ENCODE data around the gene TMEM39B. TPM values are rescaled to one million over a fixed set of nuclear protein-coding genes. Genes with fewer than 3 reads are reported as not detected.

TMEM39B gene
- total and polyA plus RNA-seq, 10 donors: 6.4 to 18.6 (median 12.0) TPM

- Histone ChIP-seq H3K27ac (no peak overlapping the region), H3K9me3 (no peaks in the 10 kb centered on the region), H3K27me3 (replicated peaks in 1 of 7) (no peaks in the 10 kb centered on the region), H3K4me3 (no peak overlapping the region), H3K4me1 (peaks cover 0 to 69% (median 22%) of the 10 kb centered on the region in 6 donors), H3K36me3 (peaks cover 0 to 52% (median 15%) of the 10 kb centered on the region in 6 donors)
- DNase-seq: no peak
- intact Hi-C loops (cut with DNase I; ENCODE audit: low total_unique reads): no loop called here
- TF ChIP-seq CTCF (IDR thresholded peaks at IDR 0.05 in 8 of 11, conservative IDR thresholded peaks at IDR 0.05 in 3 of 11): no peak
- WGBS, 5 donors: 91 to 94% (median 92%) methylated on average over 8 of the region's 8 CpGs
Measured at GRCh38 chr1:32031578-32032274, 41.0 kb upstream of the TMEM39B start.

- Histone ChIP-seq H3K4me1 (peaks cover 0 to 64% (median 19%) of the 10 kb centered on the region in 6 donors), H3K4me3 (no peak overlapping the region), H3K27ac (no peak overlapping the region), H3K36me3 (peaks cover 2 to 57% (median 15%) of the 10 kb centered on the region in 6 donors), H3K9me3 (no peaks in the 10 kb centered on the region), H3K27me3 (replicated peaks in 1 of 7) (no peaks in the 10 kb centered on the region)
- intact Hi-C loops (cut with DNase I; ENCODE audit: low total_unique reads): no loop called here
- WGBS, 5 donors: 78 to 91% (median 85%) methylated on average over 2 of the region's 2 CpGs
- TF ChIP-seq POLR2A (IDR thresholded peaks at IDR 0.05) (no peak), POLR2AphosphoS5 (IDR thresholded peaks at IDR 0.05) (no peak), CTCF (IDR thresholded peaks at IDR 0.05 in 8 of 11, conservative IDR thresholded peaks at IDR 0.05 in 3 of 11) (no peak)
- DNase-seq: no peak
Measured at GRCh38 chr1:32032275-32032615, 40.5 kb upstream of the TMEM39B start.

GRCh38 chr1:32035119-32035518 lies 37.6 kb upstream of the TMEM39B start:
- no peaks in the 10 kb centered on the region for H3K9me3 ChIP-seq
- peaks cover 0 to 73% (median 8%) of the 10 kb centered on the region in 6 donors for H3K36me3 ChIP-seq
- TF ChIP-seq CTCF (IDR thresholded peaks at IDR 0.05 in 8 of 11, conservative IDR thresholded peaks at IDR 0.05 in 3 of 11) (no peak), POLR2A (IDR thresholded peaks at IDR 0.05) (no peak), POLR2AphosphoS5 (IDR thresholded peaks at IDR 0.05) (no peak)
- no peak overlapping the region for H3K4me3 ChIP-seq
- WGBS, 5 donors: 76 to 89% (median 85%) methylated on average over 3 of the region's 3 CpGs
- no peaks in the 10 kb centered on the region for H3K27me3 ChIP-seq (replicated peaks in 1 of 7)
- H3K27ac ChIP-seq: no peak overlapping the region
- DNase-seq: no peak
- intact Hi-C loops (cut with DNase I; ENCODE audit: low total_unique reads): no loop called here
- peaks cover 0 to 38% (median 3%) of the 10 kb centered on the region in 6 donors for H3K4me1 ChIP-seq

- TF ChIP-seq POLR2AphosphoS5 (IDR thresholded peaks at IDR 0.05): no peak
- TF ChIP-seq POLR2A (IDR thresholded peaks at IDR 0.05): no peak
- no peak for TF ChIP-seq CTCF (IDR thresholded peaks at IDR 0.05 in 8 of 11, conservative IDR thresholded peaks at IDR 0.05 in 3 of 11)
- no peak overlapping the region for H3K4me3 ChIP-seq
- H3K4me1 ChIP-seq: peaks cover 0 to 7% (median 0%) of the 10 kb centered on the region in 6 donors
- no peak overlapping the region for H3K27ac ChIP-seq
- H3K36me3 ChIP-seq: peaks cover 0 to 42% (median 2%) of the 10 kb centered on the region in 6 donors
- 83 to 93% (median 90%) methylated on average over 3 of the region's 3 CpGs for WGBS, 5 donors
- no peaks in the 10 kb centered on the region for H3K27me3 ChIP-seq (replicated peaks in 1 of 7)
- DNase-seq: no peak
- no peaks in the 10 kb centered on the region for H3K9me3 ChIP-seq
- intact Hi-C loops (cut with DNase I; ENCODE audit: low total_unique reads): no loop called here
Measured at GRCh38 chr1:32040711-32041110, 32.0 kb upstream of the TMEM39B start.

All from spleen (tissue), 11 donors.